GM12892 (cell line): ENCODE results near the gene PDZD2.

Experiments used
- POLR2A ChIP-seq: IDR thresholded peaks from 2 replicates; pipeline ENCODE4 v1.6.1; 2011; ENCODE audit warnings: low read depth, low read length, control low read depth
- TAF1 ChIP-seq: IDR thresholded peaks from 2 replicates; pipeline ENCODE4 v1.6.1; 2011; ENCODE audit warnings: low read depth, mild to moderate bottlenecking, control low read depth, low read length, borderline replicate concordance

- TF ChIP-seq TAF1 = no peak
- TF ChIP-seq POLR2A = no peak
Observed at GRCh38 chr5:31711363-31711762, 72.4 kb downstream of the PDZD2 start.
